GM23338 (cell line): ENCODE results near the gene NHLH1.

ENCODE experiments used
- EZH2 ChIP-seq: fragments of 200-600 bp; sonication (generic); IDR thresholded peaks from one replicate; pipeline ENCODE4 v1.8.0; 2017; ENCODE audit warnings: antibody characterized with exemption, mild to moderate bottlenecking, low read depth; ENCODE audit not compliant: unreplicated experiment
- TF ChIP-seq, protein P1 (sequence below), 2 experiments: fragments of 200-600 bp in 1 of 2; sonication (generic) in 1 of 2; conservative IDR thresholded peaks; 2 replicates each; pipeline versions ENCODE4 v1.5.1 to v1.6.1; 2016 to 2017; ENCODE audit warnings: antibody characterized with exemption in 2 of 2, low read depth in 2 of 2, mild to moderate bottlenecking in 2 of 2, moderate library complexity in 1 of 2
- TF ChIP-seq, protein P2 (sequence below): IDR thresholded peaks from one replicate; pipeline ENCODE4 v1.6.1; 2018; ENCODE audit warnings: antibody characterized with exemption; ENCODE audit not compliant: unreplicated experiment

DNA sequence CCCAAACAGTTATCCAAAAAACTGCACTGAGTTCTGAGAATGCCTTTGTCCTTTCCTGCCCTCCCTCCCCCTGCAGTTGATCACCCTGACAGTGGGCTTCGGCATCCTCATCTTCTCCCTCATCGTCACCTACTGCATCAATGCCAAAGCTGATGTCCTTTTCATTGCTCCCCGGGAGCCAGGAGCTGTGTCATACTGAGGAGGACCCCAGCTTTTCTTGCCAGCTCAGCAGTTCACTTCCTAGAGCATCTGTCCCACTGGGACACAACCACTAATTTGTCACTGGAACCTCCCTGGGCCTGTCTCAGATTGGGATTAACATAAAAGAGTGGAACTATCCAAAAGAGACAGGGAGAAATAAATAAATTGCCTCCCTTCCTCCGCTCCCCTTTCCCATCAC is 8.8 kb upstream of the NHLH1 start:
- no peak for TF ChIP-seq EZH2
- TF ChIP-seq, protein P1, sequence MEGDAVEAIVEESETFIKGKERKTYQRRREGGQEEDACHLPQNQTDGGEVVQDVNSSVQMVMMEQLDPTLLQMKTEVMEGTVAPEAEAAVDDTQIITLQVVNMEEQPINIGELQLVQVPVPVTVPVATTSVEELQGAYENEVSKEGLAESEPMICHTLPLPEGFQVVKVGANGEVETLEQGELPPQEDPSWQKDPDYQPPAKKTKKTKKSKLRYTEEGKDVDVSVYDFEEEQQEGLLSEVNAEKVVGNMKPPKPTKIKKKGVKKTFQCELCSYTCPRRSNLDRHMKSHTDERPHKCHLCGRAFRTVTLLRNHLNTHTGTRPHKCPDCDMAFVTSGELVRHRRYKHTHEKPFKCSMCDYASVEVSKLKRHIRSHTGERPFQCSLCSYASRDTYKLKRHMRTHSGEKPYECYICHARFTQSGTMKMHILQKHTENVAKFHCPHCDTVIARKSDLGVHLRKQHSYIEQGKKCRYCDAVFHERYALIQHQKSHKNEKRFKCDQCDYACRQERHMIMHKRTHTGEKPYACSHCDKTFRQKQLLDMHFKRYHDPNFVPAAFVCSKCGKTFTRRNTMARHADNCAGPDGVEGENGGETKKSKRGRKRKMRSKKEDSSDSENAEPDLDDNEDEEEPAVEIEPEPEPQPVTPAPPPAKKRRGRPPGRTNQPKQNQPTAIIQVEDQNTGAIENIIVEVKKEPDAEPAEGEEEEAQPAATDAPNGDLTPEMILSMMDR (conservative IDR thresholded peaks at IDR 0.05; ENCODE audit: low read depth in 2 of 2): no peak
- TF ChIP-seq, protein P2, sequence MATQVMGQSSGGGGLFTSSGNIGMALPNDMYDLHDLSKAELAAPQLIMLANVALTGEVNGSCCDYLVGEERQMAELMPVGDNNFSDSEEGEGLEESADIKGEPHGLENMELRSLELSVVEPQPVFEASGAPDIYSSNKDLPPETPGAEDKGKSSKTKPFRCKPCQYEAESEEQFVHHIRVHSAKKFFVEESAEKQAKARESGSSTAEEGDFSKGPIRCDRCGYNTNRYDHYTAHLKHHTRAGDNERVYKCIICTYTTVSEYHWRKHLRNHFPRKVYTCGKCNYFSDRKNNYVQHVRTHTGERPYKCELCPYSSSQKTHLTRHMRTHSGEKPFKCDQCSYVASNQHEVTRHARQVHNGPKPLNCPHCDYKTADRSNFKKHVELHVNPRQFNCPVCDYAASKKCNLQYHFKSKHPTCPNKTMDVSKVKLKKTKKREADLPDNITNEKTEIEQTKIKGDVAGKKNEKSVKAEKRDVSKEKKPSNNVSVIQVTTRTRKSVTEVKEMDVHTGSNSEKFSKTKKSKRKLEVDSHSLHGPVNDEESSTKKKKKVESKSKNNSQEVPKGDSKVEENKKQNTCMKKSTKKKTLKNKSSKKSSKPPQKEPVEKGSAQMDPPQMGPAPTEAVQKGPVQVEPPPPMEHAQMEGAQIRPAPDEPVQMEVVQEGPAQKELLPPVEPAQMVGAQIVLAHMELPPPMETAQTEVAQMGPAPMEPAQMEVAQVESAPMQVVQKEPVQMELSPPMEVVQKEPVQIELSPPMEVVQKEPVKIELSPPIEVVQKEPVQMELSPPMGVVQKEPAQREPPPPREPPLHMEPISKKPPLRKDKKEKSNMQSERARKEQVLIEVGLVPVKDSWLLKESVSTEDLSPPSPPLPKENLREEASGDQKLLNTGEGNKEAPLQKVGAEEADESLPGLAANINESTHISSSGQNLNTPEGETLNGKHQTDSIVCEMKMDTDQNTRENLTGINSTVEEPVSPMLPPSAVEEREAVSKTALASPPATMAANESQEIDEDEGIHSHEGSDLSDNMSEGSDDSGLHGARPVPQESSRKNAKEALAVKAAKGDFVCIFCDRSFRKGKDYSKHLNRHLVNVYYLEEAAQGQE: no peak
